Mesothelial cell of epicardium (in vitro differentiated cells): Measurements from ENCODE around the gene ISCA2. TPM values are rescaled to one million over a fixed set of nuclear protein-coding genes. Genes with fewer than 3 reads are reported as not detected.

Experiments
- DNase-seq, 2 experiments: peaks; one replicate each; pipeline ENCODE4 v3.0.0; 2021; ENCODE audit warnings: low spot score in 2 of 2; ENCODE audit not compliant: unreplicated experiment in 2 of 2
- H3K27ac Mint-ChIP-seq: 2 replicates; pipeline ENCODE4 v1.8.0; 2021; ENCODE audit warnings: mixed read lengths
- H3K27me3 Mint-ChIP-seq: 2 replicates; pipeline ENCODE4 v1.8.0; 2021; ENCODE audit warnings: low read depth, mixed read lengths
- H3K36me3 Mint-ChIP-seq: 2 replicates; pipeline ENCODE4 v1.8.0; 2021; ENCODE audit warnings: mixed read lengths
- H3K4me1 Mint-ChIP-seq: 2 replicates; pipeline ENCODE4 v1.8.0; 2021; ENCODE audit warnings: mixed read lengths
- H3K4me3 Mint-ChIP-seq: 2 replicates; pipeline ENCODE4 v1.8.0; 2021; ENCODE audit warnings: mild to moderate bottlenecking, moderate library complexity, mixed read lengths
- H3K9me3 Mint-ChIP-seq: 2 replicates; pipeline ENCODE4 v1.8.0; 2021; ENCODE audit warnings: mixed read lengths
- CTCF ChIP-seq: fragments of 200-600 bp; sonication (generic); IDR thresholded peaks from one replicate; pipeline ENCODE4 v1.5.0; 2021; ENCODE audit warnings: antibody characterized with exemption; ENCODE audit not compliant: unreplicated experiment
- total RNA-seq: library from RNA; stranded (reverse); gene quantifications from 3 replicates; pipeline ENCODE4 v1.2.1, GENCODE V29; 2021

The ISCA2 gene
- total RNA-seq, 1 donor from 2014 or later = 24.1 TPM

GRCh38 chr14:74502236-74503019 is 8.9 kb downstream of the ISCA2 start:
- no peak overlapping the region for H3K27ac Mint-ChIP-seq
- peak; percentile 17 for TF ChIP-seq CTCF
- no peaks in the 10 kb centered on the region for H3K9me3 Mint-ChIP-seq
- H3K27me3 Mint-ChIP-seq = peaks cover 4% of the 10 kb centered on the region
- peaks cover 6% of the 10 kb centered on the region for H3K4me1 Mint-ChIP-seq
- DNase-seq = no peak
- H3K36me3 Mint-ChIP-seq = no peaks in the 10 kb centered on the region
- H3K4me3 Mint-ChIP-seq = no peak overlapping the region

- TF ChIP-seq CTCF = no peak
- DNase-seq = peak in 1 of 2 experiments; percentile 30
- Mint-ChIP-seq H3K4me1 (peaks cover 6% of the 10 kb centered on the region), H3K4me3 (no peak overlapping the region), H3K9me3 (no peaks in the 10 kb centered on the region), H3K27me3 (peaks cover 13% of the 10 kb centered on the region), H3K36me3 (no peaks in the 10 kb centered on the region), H3K27ac (no peak overlapping the region)
These were observed 9.8 kb downstream of the ISCA2 start for GRCh38 chr14:74503291-74503937.

- Mint-ChIP-seq H3K4me1 (peaks cover 6% of the 10 kb centered on the region), H3K27me3 (peaks cover 13% of the 10 kb centered on the region), H3K4me3 (no peak overlapping the region), H3K27ac (no peak overlapping the region), H3K9me3 (no peaks in the 10 kb centered on the region), H3K36me3 (no peaks in the 10 kb centered on the region)
- DNase-seq = no peak
- TF ChIP-seq CTCF = no peak
These were observed 10.4 kb downstream of the ISCA2 start for GRCh38 chr14:74503938-74504335.

- H3K27ac Mint-ChIP-seq = no peak overlapping the region
- no peaks in the 10 kb centered on the region for H3K36me3 Mint-ChIP-seq
- no peak for DNase-seq
- H3K4me3 Mint-ChIP-seq = no peak overlapping the region
- peaks cover 15% of the 10 kb centered on the region for H3K27me3 Mint-ChIP-seq
- H3K4me1 Mint-ChIP-seq = peaks cover 6% of the 10 kb centered on the region
- H3K9me3 Mint-ChIP-seq = no peaks in the 10 kb centered on the region
- no peak for TF ChIP-seq CTCF
These were observed 10.8 kb downstream of the ISCA2 start for GRCh38 chr14:74504412-74504811.

- peaks cover 19% of the 10 kb centered on the region for H3K27me3 Mint-ChIP-seq
- no peaks in the 10 kb centered on the region for H3K36me3 Mint-ChIP-seq
- TF ChIP-seq CTCF = no peak
- no peak overlapping the region for H3K27ac Mint-ChIP-seq
- no peak for DNase-seq
- H3K4me1 Mint-ChIP-seq = peaks cover 6% of the 10 kb centered on the region
- H3K9me3 Mint-ChIP-seq = no peaks in the 10 kb centered on the region
- H3K4me3 Mint-ChIP-seq = no peak overlapping the region
These were observed 11.5 kb downstream of the ISCA2 start for GRCh38 chr14:74504874-74505720.
